ENCODE measurements around the gene ARHGAP26. TPM values are rescaled to one million over a fixed set of nuclear protein-coding genes. Genes with fewer than 3 reads are reported as not detected.

The ARHGAP26 gene
- total and polyA plus RNA-seq, 10 donors, result 4.2 to 148 (median 55.5) TPM

DNA sequence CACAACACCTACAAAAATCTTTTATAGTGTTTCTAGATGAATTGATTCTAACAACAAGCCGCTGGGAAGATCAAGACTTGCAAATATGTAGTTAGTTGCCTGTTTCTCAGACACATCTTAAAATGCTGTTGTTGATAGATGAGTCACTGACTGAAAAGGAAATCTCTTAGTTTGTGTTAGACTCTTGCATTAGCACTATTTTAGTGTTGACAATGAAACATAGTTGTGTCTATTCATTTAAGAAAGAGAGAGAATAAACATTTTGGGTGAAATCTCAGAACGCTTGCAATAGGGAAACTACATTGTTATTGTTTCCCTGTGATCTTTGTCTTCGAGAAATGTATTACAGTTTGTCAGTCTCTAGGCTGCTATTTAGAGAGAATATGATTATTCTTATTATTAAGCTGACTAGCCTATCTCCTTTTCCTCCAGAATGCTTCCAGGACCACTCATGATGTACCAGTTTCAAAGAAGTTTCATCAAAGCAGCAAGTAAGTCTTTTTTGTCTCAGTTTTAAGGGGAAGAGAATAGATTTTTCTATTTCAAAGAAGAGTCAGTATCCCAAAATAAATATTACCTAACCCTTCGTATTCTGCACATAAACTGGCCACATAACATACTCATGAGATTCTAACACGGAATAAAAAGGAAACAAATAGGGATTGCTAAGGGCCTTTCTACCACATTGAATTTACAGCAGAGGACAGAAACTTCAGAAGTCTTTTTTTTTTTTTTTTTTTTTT lies 285.6 kb downstream of the ARHGAP26 start:
- peaks cover 0 to 49% (median 14%) of the 10 kb centered on the region in 6 donors for H3K4me1 ChIP-seq

GRCh38 chr5:143056339-143056704 lies 286.1 kb downstream of the ARHGAP26 start:
- no peak for DNase-seq
- no peak overlapping the region for H3K4me3 ChIP-seq
- TF ChIP-seq POLR2AphosphoS5 (IDR thresholded peaks at IDR 0.05) (no peak), POLR2A (IDR thresholded peaks at IDR 0.05) (no peak)
- TF ChIP-seq, protein P1, sequence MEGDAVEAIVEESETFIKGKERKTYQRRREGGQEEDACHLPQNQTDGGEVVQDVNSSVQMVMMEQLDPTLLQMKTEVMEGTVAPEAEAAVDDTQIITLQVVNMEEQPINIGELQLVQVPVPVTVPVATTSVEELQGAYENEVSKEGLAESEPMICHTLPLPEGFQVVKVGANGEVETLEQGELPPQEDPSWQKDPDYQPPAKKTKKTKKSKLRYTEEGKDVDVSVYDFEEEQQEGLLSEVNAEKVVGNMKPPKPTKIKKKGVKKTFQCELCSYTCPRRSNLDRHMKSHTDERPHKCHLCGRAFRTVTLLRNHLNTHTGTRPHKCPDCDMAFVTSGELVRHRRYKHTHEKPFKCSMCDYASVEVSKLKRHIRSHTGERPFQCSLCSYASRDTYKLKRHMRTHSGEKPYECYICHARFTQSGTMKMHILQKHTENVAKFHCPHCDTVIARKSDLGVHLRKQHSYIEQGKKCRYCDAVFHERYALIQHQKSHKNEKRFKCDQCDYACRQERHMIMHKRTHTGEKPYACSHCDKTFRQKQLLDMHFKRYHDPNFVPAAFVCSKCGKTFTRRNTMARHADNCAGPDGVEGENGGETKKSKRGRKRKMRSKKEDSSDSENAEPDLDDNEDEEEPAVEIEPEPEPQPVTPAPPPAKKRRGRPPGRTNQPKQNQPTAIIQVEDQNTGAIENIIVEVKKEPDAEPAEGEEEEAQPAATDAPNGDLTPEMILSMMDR (IDR thresholded peaks at IDR 0.05 in 8 of 11, conservative IDR thresholded peaks at IDR 0.05 in 3 of 11), result no peak
- no peaks in the 10 kb centered on the region for H3K9me3 ChIP-seq
- no peaks in the 10 kb centered on the region for H3K27me3 ChIP-seq (replicated peaks in 1 of 7)
- H3K27ac ChIP-seq, result peak overlapping the region in 1 of 8 donors; percentile 16
- H3K36me3 ChIP-seq, result peaks cover 0 to 70% (median 6%) of the 10 kb centered on the region in 6 donors
- peaks cover 0 to 43% (median 14%) of the 10 kb centered on the region in 6 donors for H3K4me1 ChIP-seq
- intact Hi-C loops (cut with DNase I; ENCODE audit: low total_unique reads), result no loop called here

More for the DNA sequence above, 285.6 kb downstream of the ARHGAP26 start:
- peaks cover 0 to 75% (median 6%) of the 10 kb centered on the region in 6 donors for H3K36me3 ChIP-seq
- intact Hi-C loops (cut with DNase I; ENCODE audit: low total_unique reads), result no loop called here
- no peaks in the 10 kb centered on the region for H3K27me3 ChIP-seq (replicated peaks in 1 of 7)
- no peak for DNase-seq
- no peaks in the 10 kb centered on the region for H3K9me3 ChIP-seq
- TF ChIP-seq POLR2A (IDR thresholded peaks at IDR 0.05), result no peak
- TF ChIP-seq POLR2AphosphoS5 (IDR thresholded peaks at IDR 0.05), result no peak
- TF ChIP-seq, protein P1 (IDR thresholded peaks at IDR 0.05 in 8 of 11, conservative IDR thresholded peaks at IDR 0.05 in 3 of 11), result no peak
- no peak overlapping the region for H3K4me3 ChIP-seq
- peak overlapping the region in 1 of 8 donors; percentile 1 for H3K27ac ChIP-seq
- WGBS, 5 donors, result 72 to 86% (median 78%) methylated on average over 5 of the region's 5 CpGs

GRCh38 chr5:143056792-143057579 lies 286.8 kb downstream of the ARHGAP26 start:
- intact Hi-C loops (cut with DNase I; ENCODE audit: low total_unique reads), result no loop called here
- peak overlapping the region in 2 of 8 donors; percentile 16 to 26 for H3K27ac ChIP-seq
- 84 to 93% (median 87%) methylated on average over 2 of the region's 2 CpGs for whole genome bisulfite sequencing, 5 donors

More at GRCh38 chr5:143056792-143057579, 286.8 kb downstream of the ARHGAP26 start:
- H3K4me1 ChIP-seq, result peaks cover 0 to 37% (median 11%) of the 10 kb centered on the region in 6 donors
- DNase-seq, result no peak
- H3K9me3 ChIP-seq, result no peaks in the 10 kb centered on the region
- peaks cover 0 to 68% (median 6%) of the 10 kb centered on the region in 6 donors for H3K36me3 ChIP-seq
- TF ChIP-seq POLR2A (IDR thresholded peaks at IDR 0.05) (no peak), POLR2AphosphoS5 (IDR thresholded peaks at IDR 0.05) (no peak)
- TF ChIP-seq, protein P1 (IDR thresholded peaks at IDR 0.05 in 8 of 11, conservative IDR thresholded peaks at IDR 0.05 in 3 of 11), result no peak
- no peaks in the 10 kb centered on the region for H3K27me3 ChIP-seq (replicated peaks in 1 of 7)
- H3K4me3 ChIP-seq, result no peak overlapping the region
